Stimulated activated CD4-positive, alpha-beta T cell treated with anti-CD3 and anti-CD28 coated beads, Interleukin-1b, Interleukin-23, amount 100 ng/mL, for 4 hours (primary cell): ENCODE results near the gene PM20D2.
"Not testable (repeated sequence)": the region's sequence is repeated elsewhere in the genome, so short reads cannot be mapped to it uniquely, and the experiment has no call there.

ENCODE experiments used
- DNase-seq, 2 donors: peaks; one replicate each; pipeline ENCODE4 v3.0.0-alpha.2; 2020; ENCODE audit warnings: low read depth in 2 of 2

Gene PM20D2, protein sequence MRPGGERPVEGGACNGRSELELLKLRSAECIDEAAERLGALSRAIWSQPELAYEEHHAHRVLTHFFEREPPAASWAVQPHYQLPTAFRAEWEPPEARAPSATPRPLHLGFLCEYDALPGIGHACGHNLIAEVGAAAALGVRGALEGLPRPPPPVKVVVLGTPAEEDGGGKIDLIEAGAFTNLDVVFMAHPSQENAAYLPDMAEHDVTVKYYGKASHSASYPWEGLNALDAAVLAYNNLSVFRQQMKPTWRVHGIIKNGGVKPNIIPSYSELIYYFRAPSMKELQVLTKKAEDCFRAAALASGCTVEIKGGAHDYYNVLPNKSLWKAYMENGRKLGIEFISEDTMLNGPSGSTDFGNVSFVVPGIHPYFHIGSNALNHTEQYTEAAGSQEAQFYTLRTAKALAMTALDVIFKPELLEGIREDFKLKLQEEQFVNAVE

DNA sequence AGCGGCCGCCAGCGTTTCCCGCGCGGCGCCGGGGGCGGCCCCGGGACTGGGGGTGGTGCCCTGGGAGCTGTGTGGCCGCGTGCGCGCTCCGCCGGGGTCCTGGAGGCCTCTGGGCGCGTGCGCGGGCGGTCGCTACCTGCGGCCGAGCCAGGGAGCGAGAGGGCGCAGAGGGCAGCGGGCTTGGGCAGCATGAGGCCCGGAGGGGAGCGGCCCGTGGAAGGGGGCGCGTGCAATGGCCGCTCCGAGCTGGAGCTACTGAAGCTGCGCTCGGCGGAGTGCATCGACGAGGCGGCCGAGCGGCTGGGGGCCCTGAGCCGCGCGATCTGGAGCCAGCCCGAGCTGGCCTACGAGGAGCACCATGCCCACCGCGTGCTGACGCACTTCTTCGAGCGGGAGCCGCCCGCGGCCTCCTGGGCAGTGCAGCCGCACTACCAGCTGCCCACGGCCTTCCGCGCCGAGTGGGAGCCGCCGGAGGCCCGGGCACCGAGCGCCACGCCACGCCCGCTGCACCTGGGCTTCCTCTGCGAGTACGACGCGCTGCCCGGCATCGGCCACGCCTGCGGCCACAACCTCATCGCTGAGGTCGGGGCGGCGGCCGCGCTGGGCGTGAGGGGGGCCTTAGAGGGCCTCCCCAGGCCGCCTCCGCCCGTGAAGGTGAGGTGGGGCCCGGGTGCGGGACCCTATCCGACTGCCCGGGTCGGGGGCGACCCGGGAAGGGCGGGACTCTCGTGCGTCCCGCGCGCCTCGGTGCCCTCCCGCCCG lies at the start of gene PM20D2:
PM20D2 (plus strand) TSS at position 100 of the 762 bp plus-strand sequence; CDS start at position 190, 90 bp downstream.
- DNase-seq = peak; percentile 44 to 66

DNA sequence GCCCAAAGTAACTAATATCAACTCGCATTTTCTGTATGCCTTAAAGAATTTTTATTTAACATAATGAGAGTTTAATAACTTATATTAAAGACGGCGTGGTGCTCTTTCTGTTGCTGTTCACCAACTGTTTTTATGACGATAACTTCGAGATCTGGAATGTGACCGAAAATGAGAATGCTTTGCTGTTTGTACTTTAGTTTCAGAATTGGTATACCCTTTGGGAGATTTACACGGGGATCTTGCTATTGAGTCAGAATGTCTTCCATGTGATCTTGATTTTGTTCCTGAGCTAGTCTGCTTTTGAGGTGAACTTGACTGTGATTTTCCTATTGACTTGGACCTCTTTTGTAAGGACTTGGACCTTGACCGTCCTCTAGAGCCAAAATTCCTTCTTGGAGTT lies 47.4 kb upstream of the PM20D2 start:
- DNase-seq = no peak

DNA sequence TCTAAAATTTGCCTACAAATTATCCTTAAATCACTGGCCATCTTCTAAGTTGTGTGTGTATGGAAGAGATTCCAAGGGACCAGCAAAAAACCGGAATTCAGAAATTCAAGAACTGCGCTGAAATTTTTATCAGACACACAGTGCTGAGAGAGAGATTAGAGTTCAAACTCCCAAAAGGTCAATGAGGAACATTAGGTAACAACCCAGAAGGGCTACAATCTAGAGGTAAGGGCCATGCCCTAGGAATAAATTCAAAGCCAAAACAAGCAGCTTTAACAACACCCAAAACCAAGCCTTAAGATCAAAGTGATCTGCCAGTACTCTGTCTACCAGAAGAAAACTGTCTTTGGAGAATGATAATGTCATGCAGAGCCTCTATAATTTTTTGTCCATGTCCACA lies 45.7 kb upstream of the PM20D2 start:
- no peak for DNase-seq

DNA sequence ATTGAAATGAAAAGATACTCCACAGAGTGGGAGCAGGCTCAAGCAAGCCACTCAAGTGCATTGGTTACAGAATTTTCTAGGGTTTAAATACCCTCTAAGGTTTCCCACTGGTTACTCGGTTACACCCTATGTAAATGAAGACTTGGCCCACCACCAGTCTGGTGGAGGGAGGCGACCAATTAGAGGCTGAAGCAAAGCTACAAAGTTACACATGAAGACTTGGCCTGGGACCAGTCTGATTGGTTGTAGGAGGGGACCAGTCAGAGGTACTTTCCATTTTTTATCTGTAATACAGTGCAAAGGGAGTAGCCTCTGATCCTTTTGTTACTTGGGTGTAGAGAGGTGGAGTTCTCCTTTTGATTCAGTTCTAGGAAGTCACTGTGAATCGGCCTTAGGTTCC lies 35.6 kb upstream of the PM20D2 start:
- DNase-seq = no peak

DNA sequence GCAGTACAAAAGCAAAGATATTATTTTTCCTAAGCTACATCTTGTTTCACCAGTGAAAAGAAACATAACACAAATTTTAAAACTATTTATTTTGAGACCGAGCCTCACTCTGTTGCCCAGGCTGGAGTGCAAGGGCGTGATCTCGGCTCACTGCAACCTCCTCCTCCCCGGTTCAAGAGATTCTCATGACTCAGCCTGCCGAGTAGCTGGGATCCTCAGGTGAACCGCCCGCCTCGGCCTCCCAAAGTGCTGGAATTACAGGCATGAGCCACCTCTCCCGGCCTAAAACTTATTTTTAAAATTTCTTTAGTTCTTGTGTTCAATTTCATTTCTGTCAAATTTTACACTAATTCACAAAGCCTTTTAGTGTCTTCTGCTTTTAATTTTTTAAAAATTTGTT lies 33.9 kb upstream of the PM20D2 start:
- DNase-seq = no peak

DNA sequence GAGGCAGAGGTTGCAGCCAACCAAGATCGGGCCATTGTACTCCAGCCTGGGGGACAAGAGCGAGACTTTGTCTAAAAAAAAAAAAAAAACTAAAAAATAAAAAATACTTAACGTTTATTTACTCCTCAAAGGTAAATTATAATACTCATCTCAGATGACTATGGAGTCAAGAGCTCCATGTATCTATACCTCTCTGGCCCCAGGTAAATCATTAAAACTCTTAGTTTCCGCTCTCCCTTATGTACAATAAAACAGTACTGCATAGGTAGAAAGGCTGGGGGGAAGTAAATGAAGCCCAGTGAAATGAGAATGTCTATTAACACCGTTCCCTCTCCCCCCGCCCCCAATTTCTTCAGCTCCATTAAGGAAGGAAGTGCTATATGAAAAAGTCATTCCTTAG lies 29.2 kb upstream of the PM20D2 start:
- no peak for DNase-seq

DNA sequence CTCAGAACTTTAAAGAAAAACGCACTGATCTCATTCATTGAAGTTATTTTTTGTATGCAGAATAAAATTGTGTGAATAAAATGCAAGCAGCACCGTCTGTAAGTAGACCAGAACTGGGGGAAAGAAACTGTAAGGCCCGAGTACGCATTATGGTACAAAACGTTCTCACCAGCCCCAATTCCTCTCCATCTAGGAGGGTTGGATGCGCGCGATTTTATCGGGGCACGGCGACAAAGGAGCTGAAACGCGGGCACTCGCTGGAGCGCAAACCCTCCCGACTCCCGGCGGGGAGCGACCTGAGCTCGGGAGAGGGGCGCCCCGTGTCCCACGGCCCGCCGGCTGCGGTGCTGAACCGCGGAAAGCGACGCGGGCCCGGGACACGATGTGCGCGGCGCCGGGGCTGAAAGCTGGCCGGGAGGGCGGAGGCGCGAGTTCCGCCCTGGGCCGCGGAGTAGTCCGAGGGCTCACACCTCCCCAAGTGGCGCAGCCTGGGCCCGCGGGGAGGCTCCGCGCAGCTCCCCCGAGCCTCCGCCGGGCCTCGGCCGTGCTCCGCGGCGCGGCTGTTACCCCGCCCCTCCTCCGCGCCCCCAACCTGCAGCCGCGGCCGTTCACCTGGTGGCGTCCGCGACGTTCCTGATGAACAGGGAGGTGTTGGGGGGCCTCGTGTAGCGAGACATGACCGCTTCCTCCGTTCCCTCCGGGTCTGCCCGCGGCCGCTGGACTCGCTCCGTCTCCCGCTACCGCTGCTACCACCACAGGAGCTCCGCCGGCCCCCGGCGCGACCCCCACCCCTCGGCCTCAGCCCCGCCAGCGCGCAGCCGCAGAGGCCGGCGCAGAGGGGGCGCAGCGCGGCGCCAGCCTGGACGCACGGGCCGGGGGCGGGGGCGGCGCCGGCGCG lies 28.4 kb upstream of the PM20D2 start, which contains the start of gene SRSF12:
SRSF12 (minus strand) TSS at position 861 of the 898 bp plus-strand sequence; CDS start at position 677, 184 bp downstream.
- peak; percentile 8 to 30 for DNase-seq

DNA sequence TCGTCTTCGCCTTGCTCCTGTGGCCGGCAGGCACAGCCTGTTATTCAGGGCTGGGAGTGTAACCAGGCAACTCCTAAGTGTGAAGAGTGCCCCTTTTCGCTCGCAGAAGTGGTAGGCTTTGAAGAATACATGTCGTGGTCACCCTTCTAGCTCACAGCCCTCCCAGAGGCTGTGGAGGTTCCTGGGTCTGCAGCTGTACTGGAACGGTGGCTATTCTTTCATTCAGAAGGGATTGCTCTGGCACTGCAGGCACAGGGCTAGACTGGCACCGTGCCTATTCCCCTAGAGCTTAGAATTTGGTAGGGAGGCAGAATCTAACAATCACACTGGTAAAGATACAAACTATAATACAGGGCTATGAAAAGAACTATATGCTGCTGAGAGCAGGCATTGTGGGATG lies 26.9 kb upstream of the PM20D2 start:
- DNase-seq = no peak

DNA sequence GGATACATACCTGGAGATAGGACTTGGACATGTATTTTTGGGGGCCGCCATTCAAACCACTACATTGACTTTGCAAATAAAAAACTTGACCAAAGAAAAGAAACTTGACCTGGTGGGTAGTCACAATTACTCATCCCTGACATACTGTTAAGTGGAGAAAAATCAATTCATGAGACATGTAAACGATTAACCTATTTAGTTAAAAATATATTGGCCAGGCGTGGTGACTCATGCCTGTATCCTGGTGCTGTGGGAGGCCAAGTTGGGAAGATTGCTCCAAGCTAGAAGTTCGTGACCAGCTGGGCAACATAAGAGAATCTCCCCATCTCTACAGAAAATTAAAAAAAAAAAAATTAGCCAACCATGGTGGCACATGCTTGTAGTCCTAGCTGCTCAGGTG lies 25.5 kb upstream of the PM20D2 start:
- DNase-seq = no peak

DNA sequence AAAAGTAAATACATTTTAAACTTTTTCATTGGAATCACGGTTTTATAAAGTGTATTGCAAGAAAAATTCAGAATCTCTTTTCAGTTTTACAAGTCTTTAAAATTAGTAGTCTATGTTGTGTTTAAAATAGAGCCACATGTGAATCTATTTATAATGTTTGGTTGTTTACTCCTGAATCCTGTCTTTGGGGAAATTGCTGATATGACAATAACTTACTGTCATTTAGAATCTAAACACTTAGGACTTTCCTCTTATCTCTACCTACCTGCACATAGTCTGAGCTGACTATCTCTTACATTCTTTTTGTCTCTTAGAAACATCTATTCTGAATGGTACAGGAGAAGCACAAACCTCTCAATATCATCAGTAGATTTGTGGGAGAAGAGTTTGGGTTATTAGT lies 23.9 kb upstream of the PM20D2 start:
- no peak for DNase-seq

DNA sequence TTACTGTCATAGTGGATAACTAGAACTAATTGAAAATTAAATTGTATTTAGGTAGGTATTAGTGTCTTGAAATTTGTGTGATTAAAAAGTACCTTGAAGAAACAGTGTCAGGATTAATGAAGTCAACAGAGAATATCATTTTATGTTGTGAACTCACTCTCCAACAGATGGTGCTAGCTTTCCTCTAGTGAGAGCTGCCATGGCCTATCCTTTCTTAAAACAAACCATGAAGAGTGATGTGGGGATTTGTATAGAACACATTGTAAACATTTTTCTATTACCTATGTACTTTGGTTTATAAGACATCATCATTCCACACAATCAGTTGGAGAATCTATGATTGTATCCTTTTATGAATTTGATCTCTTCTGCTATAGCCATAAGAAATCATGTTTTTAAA lies 23.2 kb upstream of the PM20D2 start:
- DNase-seq = no peak

DNA sequence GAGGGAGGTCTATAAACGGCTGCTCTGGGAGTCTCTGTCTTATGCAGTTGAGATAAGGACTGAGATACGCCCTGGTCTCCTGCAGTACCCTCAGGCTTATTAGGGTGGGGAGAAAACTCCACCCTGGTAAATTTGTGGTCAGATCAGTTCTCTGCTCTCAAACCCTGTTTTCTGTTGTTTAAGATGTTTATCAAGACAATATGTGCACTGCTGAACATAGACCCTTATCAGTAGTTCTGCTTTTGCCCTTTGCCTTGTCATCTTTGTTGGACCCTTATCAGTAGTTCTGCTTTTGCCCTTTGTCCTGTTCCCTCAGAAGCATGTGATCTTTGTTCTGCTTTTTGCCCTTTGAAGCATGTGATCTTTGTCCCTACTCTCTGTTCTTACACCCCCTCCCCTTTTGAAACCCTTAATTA lies 17.6 kb upstream of the PM20D2 start:
- not testable (repeated sequence) for DNase-seq

DNA sequence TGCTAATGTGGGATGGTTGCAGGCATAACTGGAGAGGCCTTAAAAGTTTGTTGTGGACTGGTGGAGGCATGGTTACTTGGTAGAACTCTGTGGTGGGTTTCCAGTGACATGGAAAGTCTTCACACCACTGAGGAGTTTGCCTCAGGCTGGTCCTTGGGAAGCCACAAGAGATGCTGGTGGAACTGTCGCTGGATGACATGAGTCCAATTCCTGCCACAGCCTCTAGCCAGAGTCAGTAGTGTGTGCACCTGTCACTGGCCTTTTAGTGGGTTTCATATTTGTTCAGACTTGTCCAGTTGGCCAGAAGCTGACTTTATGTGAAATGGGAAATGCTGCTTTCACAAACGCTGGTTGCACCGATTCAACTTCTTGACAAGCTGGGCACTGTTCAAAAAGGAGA lies 14.3 kb upstream of the PM20D2 start:
- DNase-seq = no peak

DNA sequence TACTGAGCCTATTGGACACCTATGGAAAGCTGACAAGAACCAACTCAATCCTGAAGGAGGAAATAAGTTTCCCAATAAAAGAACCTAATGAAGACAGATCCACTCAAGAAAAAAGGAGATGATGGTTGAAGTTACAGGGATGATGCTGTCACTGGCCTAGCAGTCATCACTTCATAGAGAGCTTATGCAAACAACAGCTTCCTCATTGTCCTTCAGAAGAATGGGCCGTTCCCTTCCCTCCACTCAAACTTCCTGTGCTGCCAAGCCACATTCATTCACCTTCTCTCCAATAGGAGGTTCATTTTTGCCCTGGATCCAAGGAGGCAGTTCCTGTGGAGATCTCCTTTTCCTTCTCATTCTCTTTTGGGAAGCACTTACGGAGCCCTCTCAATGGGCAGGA lies 13.8 kb upstream of the PM20D2 start:
- DNase-seq = no peak

DNA sequence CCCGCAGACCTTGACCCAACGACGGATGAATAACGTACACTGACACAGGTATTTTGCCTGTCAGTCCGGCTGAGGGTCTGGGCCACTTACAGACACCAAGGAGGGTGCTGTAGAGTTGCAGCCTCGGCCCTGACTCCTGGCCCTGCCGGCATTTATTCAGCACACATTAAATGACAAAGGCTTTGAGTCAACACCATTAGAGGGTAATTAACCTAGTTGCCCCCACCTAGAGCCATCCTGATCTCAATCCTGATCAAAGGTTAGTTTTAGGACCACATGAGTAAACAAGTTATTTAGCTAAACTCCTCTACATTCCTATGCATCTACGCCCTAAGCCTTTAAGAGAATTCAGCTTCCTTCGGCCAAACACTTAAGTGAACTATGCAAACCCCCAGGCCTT lies 11.9 kb upstream of the PM20D2 start:
- no peak for DNase-seq

DNA sequence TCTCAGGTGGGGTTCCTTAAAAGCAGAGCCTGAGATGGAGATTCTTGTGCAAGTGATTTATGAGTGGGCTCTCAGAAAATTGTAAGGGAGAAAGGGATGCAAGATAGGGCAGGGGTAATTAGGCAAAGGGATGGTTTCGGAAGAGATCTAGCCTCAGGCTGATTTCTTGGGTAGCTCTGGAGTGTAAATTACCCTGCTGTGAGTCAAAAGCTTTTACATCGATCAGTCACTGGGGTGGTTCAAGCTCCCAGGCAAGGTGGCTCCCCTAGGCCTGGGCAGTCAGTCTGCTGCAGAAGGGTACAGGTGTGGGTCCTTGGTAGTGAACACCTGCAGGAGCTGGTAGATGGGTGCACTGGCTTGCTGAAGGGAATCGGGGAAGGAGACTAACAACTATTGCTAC lies 11.1 kb upstream of the PM20D2 start:
- DNase-seq = no peak

DNA sequence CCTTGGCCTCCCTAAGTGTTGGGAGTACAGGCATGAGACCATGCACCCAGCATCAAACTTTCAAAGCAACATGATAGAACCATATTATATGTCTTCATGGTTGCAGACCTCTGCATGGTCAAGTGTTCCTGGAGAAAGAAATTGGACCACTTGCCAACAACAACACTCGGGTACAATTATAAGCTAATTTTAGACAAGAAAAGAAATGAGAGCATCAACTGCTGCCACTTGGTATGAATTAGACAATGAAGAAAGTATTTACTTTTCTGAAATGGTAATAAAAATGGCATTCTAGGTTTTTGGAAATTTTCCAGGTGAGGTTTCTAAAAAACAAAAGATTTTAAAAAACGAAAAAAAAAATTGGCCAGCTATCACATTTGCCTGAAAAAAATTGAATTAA lies 7.7 kb upstream of the PM20D2 start:
- DNase-seq = no peak

DNA sequence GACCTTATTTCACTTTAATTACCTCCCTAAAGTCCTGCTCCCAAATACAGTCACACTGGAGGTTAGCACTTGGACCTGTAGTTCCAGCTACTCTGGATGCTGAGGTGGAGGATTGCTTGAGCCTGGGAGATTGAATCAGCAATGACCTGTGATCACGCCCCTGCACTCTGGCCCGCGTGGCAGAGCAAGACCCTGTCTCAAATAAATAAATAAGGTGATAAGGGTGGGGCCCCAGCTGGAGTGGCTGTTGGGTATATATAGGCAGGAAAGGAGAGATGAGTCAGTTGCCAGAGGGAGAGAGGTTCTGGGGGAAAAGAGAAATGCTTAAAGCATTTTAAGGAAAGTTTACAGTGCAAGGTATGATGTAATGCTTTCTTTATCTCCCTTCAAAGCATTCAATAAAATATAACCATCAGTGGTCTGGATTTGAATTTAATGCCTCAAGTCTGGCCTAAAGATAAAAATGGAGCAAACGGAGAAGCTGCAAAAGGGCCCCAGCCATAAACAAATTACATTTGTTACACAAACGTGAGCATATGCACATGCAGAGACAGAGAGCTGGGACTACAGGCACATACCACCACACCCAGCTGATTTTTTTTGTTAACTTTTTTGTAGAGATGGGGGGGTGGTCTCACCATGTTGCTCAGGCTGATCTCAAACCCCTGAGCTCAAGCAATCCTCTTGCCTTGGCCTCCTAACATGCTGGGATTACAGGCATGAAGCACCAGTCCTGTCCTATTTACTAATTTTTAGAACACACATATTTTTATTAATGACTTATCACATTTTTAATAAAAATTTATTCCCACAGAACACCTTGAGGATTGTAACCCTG lies 6.1 kb upstream of the PM20D2 start:
- no peak for DNase-seq

DNA sequence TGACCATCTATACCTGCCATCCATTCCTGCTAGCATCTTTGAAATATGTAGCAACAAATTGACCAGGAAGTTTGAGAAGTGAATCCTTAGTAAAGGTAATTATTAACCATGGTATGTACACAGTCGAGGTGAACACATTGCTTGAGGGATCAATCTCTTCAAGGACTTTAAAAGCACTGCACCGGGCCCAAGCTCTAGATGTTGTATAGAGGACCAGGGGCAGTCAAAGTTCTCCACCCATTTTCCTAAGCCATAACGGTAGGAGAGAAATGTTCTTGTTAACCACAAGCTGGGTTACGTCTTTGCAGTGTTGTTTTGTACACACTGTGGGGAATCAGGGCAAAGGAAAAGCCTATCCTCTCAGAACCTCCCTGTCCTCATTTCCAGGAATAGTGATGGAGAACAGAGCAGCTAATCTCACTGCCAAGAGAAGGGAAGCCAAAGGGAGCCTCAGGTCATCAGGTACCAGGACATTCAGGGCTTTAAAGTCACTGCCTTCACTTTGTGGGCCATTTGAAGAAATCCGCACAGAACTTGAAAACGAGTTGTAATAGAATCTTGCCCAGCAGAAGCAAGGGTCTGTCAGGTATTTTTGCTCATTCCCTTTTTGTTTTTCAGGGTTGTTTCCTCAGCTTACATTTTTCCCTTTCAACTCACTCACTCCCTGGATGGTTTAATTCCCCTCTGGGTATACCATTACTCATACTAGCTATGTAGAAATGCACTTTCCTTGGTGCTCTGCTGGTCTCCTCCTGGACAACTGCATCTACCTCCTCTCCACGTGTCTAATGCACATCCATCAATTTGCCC lies 5.3 kb upstream of the PM20D2 start:
- DNase-seq = no peak

DNA sequence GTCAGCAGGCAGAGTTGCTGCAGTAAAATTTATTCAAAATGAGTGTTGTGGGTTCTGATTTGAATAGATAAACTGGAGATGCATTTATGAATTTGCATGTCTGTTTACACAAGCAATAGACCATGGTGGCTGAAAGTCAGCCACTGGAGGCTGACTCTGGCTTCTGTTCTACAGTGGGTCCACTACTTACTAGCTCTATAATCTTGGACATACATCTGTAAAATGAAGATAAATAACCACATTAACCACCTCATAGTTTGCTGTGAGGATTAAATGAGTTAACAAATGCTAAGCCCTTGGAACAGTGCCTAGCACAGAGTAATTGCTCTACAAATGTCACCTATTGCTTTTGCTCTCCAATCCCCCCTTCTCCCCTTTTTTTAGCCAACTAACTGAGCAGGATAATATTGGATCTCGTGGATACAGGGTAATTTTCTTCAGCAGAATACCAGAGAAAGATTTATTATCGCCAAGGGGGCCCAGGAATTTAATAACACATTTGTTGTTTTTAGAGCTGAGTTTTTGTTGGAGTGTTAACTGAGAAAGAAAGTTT lies 1.4 kb upstream of the PM20D2 start:
- no peak for DNase-seq
